Naive B cell (primary cell): ENCODE measurements around the gene CPXM1. TPM values are rescaled to one million over a fixed set of nuclear protein-coding genes. Genes with fewer than 3 reads are reported as not detected.

Experiments
- ATAC-seq, 2 donors: fragments of 150-1000 bp; cut with Tn5 transposase; 2 replicates each; pipeline ENCODE4 v1.10.0; 2021; ENCODE audit warnings: low read depth in 2 of 2, mild to moderate bottlenecking in 2 of 2, moderate library complexity in 2 of 2
- DNase-seq: peaks from one replicate; pipeline ENCODE4 v3.0.0; 2022
- H3K27ac Mint-ChIP-seq, 6 donors: one replicate each; pipeline ENCODE4 v1.8.0; 2020 to 2022; ENCODE audit warnings: mild to moderate bottlenecking in 6 of 6, mixed read lengths in 6 of 6, moderate library complexity in 5 of 6, inconsistent platforms in 2 of 6
- H3K27me3 Mint-ChIP-seq, 3 donors: one replicate each; pipeline ENCODE4 v1.8.0; 2021 to 2022; ENCODE audit warnings: mixed read lengths in 3 of 3, mild to moderate bottlenecking in 1 of 3
- H3K36me3 Mint-ChIP-seq, 2 donors: one replicate each; pipeline ENCODE4 v1.8.0; 2020 to 2022; ENCODE audit warnings: mixed read lengths in 2 of 2, inconsistent platforms in 1 of 2, mild to moderate bottlenecking in 1 of 2
- H3K4me1 Mint-ChIP-seq, 3 donors: one replicate each; pipeline ENCODE4 v1.8.0; 2020 to 2022; ENCODE audit warnings: mixed read lengths in 3 of 3, inconsistent platforms in 1 of 3, mild to moderate bottlenecking in 1 of 3, moderate library complexity in 1 of 3
- H3K4me3 Mint-ChIP-seq, 8 donors: one replicate each; pipeline ENCODE4 v1.8.0; 2020 to 2022; ENCODE audit warnings: mild to moderate bottlenecking in 8 of 8, mixed read lengths in 8 of 8, moderate library complexity in 8 of 8, inconsistent platforms in 2 of 8
- H3K9me3 Mint-ChIP-seq, 7 donors: one replicate each; pipeline ENCODE4 v1.8.0; 2020 to 2022; ENCODE audit warnings: mixed read lengths in 7 of 7, mild to moderate bottlenecking in 5 of 7, inconsistent platforms in 2 of 7, moderate library complexity in 1 of 7
- polyA plus RNA-seq, 6 donors: library from polyadenylated mRNA; unstranded; fragments of 300-500 nt; fragmentation: Illumina TruSeq; gene quantifications; one replicate each; pipeline ENCODE4 v1.2.3, GENCODE V29; 2021; ENCODE audit warnings: low read depth in 6 of 6

Gene CPXM1
- polyA plus RNA-seq, 6 donors from 2014 or later = not detected

- no peak for DNase-seq
Measured at GRCh38 chr20:2752567-2753460, 47.6 kb downstream of the CPXM1 start.

GRCh38 chr20:2751878-2752566 is 48.4 kb downstream of the CPXM1 start:
- Mint-ChIP-seq H3K4me3 (peak overlapping the region in 2 of 8 donors; percentile 81 to 82), H3K9me3 (peaks cover 0 to 3% (median 0%) of the 10 kb centered on the region in 7 donors), H3K27me3 (peaks cover 38 to 74% (median 59%) of the 10 kb centered on the region in 3 donors), H3K36me3 (no peaks in the 10 kb centered on the region), H3K4me1 (peaks cover 28 to 34% (median 34%) of the 10 kb centered on the region in 3 donors), H3K27ac (no peak overlapping the region)
- ATAC-seq = peak; percentile 66 to 67
- peak; percentile 25 for DNase-seq

More at GRCh38 chr20:2752567-2753460, 47.6 kb downstream of the CPXM1 start:
- ATAC-seq = peak; percentile 6 to 9
- H3K27me3 Mint-ChIP-seq = peaks cover 35 to 77% (median 67%) of the 10 kb centered on the region in 3 donors
- peak overlapping the region; percentile 41 to 90 (median 83) for H3K4me3 Mint-ChIP-seq
- H3K36me3 Mint-ChIP-seq = no peaks in the 10 kb centered on the region
- peak overlapping the region in 1 of 6 donors; percentile 37 for H3K27ac Mint-ChIP-seq
- peaks cover 28 to 34% (median 34%) of the 10 kb centered on the region in 3 donors for H3K4me1 Mint-ChIP-seq
- peaks cover 0 to 3% (median 0%) of the 10 kb centered on the region in 7 donors for H3K9me3 Mint-ChIP-seq

DNA sequence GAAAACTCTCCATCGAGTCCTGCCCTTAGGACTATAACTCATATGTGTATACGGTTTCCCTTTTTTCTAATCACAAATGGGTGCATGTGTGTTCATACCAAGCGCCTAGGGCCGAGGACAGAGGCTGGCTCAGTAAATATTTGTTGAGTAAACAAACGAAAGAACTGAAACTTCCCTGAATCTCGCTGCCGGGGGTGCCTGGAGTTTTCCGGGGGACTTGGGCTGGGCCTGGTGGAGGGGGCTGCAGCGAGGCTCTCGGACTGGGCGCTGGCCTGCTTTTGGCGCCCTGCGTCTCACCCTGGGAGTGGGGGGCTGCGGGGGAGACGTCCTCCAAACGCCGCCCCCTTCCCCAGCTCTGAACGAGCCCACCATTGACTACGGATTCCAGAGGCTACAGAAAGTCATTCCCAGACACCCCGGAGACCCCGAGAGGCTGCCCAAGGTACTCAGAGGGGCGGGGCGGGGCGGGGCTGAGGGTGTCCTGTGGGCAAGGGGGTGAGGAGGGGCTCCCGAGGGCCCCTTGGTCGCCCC is 49.0 kb downstream of the CPXM1 start:
- peak overlapping the region; percentile 55 to 88 (median 80) for H3K4me3 Mint-ChIP-seq
- no peak for ATAC-seq
- H3K4me1 Mint-ChIP-seq = peaks cover 28 to 34% (median 34%) of the 10 kb centered on the region in 3 donors
- peaks cover 33 to 74% (median 53%) of the 10 kb centered on the region in 3 donors for H3K27me3 Mint-ChIP-seq
- peaks cover 0 to 3% (median 0%) of the 10 kb centered on the region in 7 donors for H3K9me3 Mint-ChIP-seq
- H3K27ac Mint-ChIP-seq = no peak overlapping the region
- no peaks in the 10 kb centered on the region for H3K36me3 Mint-ChIP-seq
- no peak for DNase-seq

- H3K27me3 Mint-ChIP-seq = peaks cover 30 to 74% (median 53%) of the 10 kb centered on the region in 3 donors
- peak overlapping the region in 4 of 6 donors; percentile 18 to 69 (median 40) for H3K27ac Mint-ChIP-seq
- ATAC-seq (peak; percentile 35 to 38), DNase-seq (no peak)
- H3K36me3 Mint-ChIP-seq = no peaks in the 10 kb centered on the region
- peak overlapping the region; percentile 55 to 88 (median 82) for H3K4me3 Mint-ChIP-seq
- peaks cover 0 to 3% (median 0%) of the 10 kb centered on the region in 7 donors for H3K9me3 Mint-ChIP-seq
- peaks cover 28 to 34% (median 34%) of the 10 kb centered on the region in 3 donors for H3K4me1 Mint-ChIP-seq
Measured at GRCh38 chr20:2750491-2751251, 49.8 kb downstream of the CPXM1 start.

DNA sequence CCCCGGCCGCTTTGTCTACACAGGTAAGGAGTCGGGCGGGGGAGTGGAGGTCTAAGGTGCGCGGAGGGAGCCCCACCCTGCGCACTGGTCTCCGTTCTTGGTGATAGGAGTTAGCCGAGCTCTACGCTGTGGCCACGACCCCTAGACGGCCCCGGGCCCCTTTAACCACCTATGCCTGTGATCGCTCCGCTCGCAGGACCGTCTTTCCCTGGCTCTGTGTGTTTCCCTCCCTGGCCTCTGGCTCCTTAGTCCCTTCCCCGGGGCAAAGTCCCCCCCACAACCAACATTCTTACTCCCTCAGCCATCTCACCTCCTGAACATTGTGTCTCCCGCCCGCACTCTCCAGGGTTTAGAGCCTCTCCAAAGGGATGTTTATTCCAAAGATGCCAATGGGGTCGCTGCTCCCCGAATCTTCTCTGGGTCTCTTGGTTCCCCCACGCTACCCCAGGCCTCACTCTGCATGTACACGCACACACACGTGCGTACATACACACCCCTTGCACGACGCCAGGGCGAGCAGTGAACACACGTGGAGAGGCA is 50.4 kb downstream of the CPXM1 start:
- DNase-seq (no peak), ATAC-seq (no peak)
- peaks cover 30 to 74% (median 53%) of the 10 kb centered on the region in 3 donors for H3K27me3 Mint-ChIP-seq
- peak overlapping the region in 6 of 8 donors; percentile 37 to 88 (median 82) for H3K4me3 Mint-ChIP-seq
- H3K36me3 Mint-ChIP-seq = no peaks in the 10 kb centered on the region
- H3K4me1 Mint-ChIP-seq = peaks cover 28 to 34% (median 34%) of the 10 kb centered on the region in 3 donors
- H3K9me3 Mint-ChIP-seq = peaks cover 0 to 3% (median 0%) of the 10 kb centered on the region in 7 donors
- H3K27ac Mint-ChIP-seq = peak overlapping the region in 2 of 6 donors; percentile 63 to 70

DNA sequence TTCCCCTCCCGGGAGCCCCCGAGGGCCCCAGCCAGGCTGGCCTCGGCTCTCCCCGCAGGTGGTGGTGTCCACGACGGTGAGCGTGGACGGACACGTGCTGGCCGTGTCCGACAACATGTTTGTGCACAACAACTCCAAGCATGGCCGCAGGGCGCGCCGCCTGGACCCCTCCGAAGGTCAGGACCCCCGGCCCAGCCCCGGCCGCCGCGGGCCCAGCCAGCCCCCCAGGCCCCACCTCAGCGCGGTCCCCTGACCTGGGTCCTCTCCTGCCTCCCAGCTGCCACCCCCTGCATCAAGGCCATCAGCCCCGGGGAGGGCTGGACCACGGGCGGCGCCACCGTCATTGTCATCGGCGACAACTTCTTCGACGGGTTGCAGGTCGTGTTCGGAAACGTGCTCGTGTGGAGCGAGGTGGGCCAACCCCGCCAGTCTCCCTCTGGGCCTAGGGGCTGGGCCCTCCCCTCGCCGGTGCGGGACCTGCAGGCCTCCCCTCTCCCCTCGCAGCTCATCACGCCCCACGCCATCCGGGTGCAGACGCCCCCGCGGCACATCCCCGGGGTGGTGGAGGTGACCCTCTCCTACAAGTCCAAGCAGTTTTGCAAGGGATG is 51.0 kb downstream of the CPXM1 start:
- H3K27ac Mint-ChIP-seq = peak overlapping the region in 1 of 6 donors; percentile 70
- no peak overlapping the region for H3K4me3 Mint-ChIP-seq
- ATAC-seq (no peak), DNase-seq (no peak)
- no peaks in the 10 kb centered on the region for H3K36me3 Mint-ChIP-seq
- peaks cover 0 to 3% (median 0%) of the 10 kb centered on the region in 7 donors for H3K9me3 Mint-ChIP-seq
- H3K4me1 Mint-ChIP-seq = peaks cover 28 to 34% (median 34%) of the 10 kb centered on the region in 3 donors
- H3K27me3 Mint-ChIP-seq = peaks cover 29 to 71% (median 48%) of the 10 kb centered on the region in 3 donors

DNA sequence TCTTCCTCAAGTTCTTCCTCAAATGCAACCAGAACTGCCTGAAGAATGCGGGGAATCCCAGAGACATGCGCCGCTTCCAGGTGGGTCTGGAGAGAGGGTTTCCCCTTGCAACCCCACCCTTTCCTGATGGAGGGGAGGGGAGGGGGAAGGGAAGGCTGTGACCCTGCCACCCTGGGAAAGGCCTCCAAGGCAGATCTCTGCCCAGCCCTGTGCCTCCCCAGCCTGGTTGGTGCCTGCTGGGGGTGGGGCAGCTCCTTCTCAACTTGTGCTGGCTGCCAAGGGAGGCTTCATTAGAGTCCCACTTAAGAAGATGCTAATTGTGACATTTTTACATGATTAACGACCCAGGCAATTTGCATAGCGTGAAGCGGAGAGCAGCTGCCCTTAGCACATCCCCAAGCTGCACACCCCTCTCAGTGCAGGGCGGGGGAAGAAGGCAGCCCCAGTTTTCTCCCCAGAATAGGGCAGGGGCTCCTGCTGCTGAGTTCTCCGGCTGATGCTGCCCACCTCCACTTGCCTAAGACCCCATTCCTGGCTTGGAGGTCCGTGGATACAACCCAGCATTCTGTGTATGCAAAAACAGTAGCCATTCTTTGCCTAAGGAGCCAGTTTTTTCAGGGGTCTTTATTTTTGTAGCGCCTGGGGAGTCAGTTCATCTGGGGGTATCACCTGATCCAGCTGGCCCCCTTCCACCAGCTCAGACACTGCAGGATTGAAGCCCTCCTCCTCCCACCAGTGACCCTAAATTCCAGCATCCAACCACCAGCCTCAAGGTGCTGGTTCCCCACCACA is 51.7 kb downstream of the CPXM1 start:
- DNase-seq = no peak
- no peak overlapping the region for H3K27ac Mint-ChIP-seq

DNA sequence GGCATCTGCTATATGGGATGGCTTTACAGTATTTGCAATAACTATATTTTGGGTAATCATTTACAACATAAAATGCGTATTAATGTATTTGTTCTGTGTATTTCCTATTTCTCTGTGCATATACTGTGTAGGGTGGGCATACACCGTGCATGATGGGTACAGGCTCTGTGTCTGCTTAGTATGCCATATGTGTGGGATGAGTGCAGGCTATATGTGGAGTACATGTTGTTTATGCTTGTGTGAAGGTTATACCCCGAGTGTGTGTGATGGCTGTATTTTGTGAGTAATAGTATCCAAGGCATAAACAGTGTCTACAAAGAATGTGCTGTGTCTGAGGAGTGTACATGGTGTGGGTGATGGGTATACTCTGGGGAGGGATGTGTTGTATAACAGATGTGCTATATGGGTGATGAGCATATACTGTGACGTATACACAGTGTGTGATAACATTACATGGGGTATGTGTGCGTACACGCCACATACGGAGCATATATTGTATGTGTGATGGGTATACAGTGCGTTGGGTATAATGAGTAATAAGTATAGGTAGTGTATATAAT is 52.7 kb downstream of the CPXM1 start:
- ATAC-seq (no peak), DNase-seq (no peak)
- Mint-ChIP-seq H3K9me3 (peaks cover 0 to 3% (median 0%) of the 10 kb centered on the region in 7 donors), H3K36me3 (no peaks in the 10 kb centered on the region), H3K4me3 (no peak overlapping the region), H3K27me3 (peaks cover 19 to 65% (median 41%) of the 10 kb centered on the region in 3 donors), H3K4me1 (peaks cover 23 to 24% (median 23%) of the 10 kb centered on the region in 3 donors), H3K27ac (peak overlapping the region in 1 of 6 donors; percentile 4)

More for the DNA sequence above, 51.7 kb downstream of the CPXM1 start:
- no peak for ATAC-seq
- Mint-ChIP-seq H3K27me3 (peaks cover 22 to 65% (median 41%) of the 10 kb centered on the region in 3 donors), H3K4me3 (no peak overlapping the region), H3K4me1 (peaks cover 26 to 27% (median 27%) of the 10 kb centered on the region in 3 donors), H3K9me3 (peaks cover 0 to 3% (median 0%) of the 10 kb centered on the region in 7 donors), H3K36me3 (no peaks in the 10 kb centered on the region)

DNA sequence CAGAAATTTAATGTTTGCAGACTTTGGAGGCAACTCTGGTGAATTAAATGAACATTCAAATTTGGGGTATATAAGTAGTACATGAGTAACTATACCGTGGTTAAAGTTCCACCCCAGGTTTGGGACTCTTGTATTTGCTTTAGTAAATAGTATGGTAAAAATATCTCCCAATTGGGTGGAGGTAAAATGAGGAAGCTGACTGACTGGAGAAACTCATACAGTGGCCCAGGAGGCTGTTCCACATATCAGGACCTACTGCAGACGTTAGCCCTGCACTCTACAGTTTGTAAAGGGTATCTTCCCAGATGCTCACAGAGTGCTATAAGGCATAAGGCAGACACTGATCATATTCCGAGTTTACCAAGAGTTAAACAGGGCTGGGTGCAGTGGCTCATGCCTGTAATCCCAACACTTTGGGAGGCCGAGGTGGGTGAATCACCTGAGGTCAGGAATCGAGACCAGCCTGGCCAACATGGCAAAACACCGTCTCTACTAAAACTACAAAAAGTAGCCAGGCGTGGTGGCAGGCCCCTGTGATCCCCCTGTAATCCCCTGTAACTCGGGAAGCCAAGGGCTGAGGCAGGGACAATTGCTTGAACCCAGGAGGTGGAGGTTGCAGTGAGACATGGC is 53.7 kb downstream of the CPXM1 start:
- H3K27me3 Mint-ChIP-seq = peaks cover 24 to 69% (median 50%) of the 10 kb centered on the region in 3 donors
- ATAC-seq = no peak
- no peak overlapping the region for H3K27ac Mint-ChIP-seq
- H3K4me1 Mint-ChIP-seq = peaks cover 20 to 22% (median 21%) of the 10 kb centered on the region in 3 donors
- H3K4me3 Mint-ChIP-seq = no peak overlapping the region
- H3K9me3 Mint-ChIP-seq = peaks cover 0 to 3% (median 0%) of the 10 kb centered on the region in 7 donors
- DNase-seq = no peak
- H3K36me3 Mint-ChIP-seq = no peaks in the 10 kb centered on the region

GRCh38 chr20:2745936-2746635 is 54.3 kb downstream of the CPXM1 start:
- H3K4me3 Mint-ChIP-seq = no peak overlapping the region
- peaks cover 22 to 76% (median 48%) of the 10 kb centered on the region in 3 donors for H3K27me3 Mint-ChIP-seq
- no peaks in the 10 kb centered on the region for H3K36me3 Mint-ChIP-seq
- DNase-seq (no peak), ATAC-seq (no peak)
- peak overlapping the region in 1 of 6 donors; percentile 48 for H3K27ac Mint-ChIP-seq
- peaks cover 17 to 20% (median 18%) of the 10 kb centered on the region in 3 donors for H3K4me1 Mint-ChIP-seq
- peaks cover 0 to 3% (median 0%) of the 10 kb centered on the region in 7 donors for H3K9me3 Mint-ChIP-seq
